Activated T-cell treated with anti-CD3 and anti-CD28 coated beads for 1 hour (primary cell): Measurements from ENCODE around the gene LRCH1.

Source experiments
- DNase-seq: peaks from one replicate; pipeline ENCODE4 v3.0.0-alpha.2; 2020; ENCODE audit warnings: low read depth

The LRCH1 gene

GRCh38 chr13:46801858-46802257, 248.9 kb downstream of the LRCH1 start:
- DNase-seq: no peak
